Caco-2 (cell line): ENCODE measurements around the gene UGT1A9. TPM values are rescaled to one million over a fixed set of nuclear protein-coding genes. Genes with fewer than 3 reads are reported as not detected.

Experiments used
- BruUV-seq: library from RNA; stranded (reverse); fragments of 400-500 nt; replicated peaks from 2 replicates; lab custom pipeline; 2021; lab: Mats Ljungman, UMichigan
- CTCF ChIA-PET: fragments of 300-600 bp; sonication (Branson Sonifier 250); formaldehyde crosslinking; loops from one replicate; lab custom pipeline; 2022; ENCODE audit warnings: antibody characterized with exemption; lab: Charles Lee
- POLR2A ChIA-PET: fragments of 300-600 bp; sonication (Branson Sonifier 250); formaldehyde crosslinking; loops from one replicate; lab custom pipeline; 2022; ENCODE audit warnings: antibody characterized with exemption; lab: Charles Lee
- DNase-seq, 2 experiments: peaks; one replicate each; pipeline versions ENCODE4 v3.0.0 to v3.0.0-alpha.2; 2020 to 2022
- H3K27me3 ChIP-seq: replicated peaks from 2 replicates; pipeline ENCODE4 v1.6.0; 2011; ENCODE audit warnings: low read length; ENCODE audit not compliant: control insufficient read depth, insufficient read depth
- H3K36me3 ChIP-seq: 2 replicates; pipeline ENCODE4 v1.5.1; 2011; ENCODE audit warnings: low read length; ENCODE audit not compliant: control insufficient read depth, insufficient read depth
- H3K4me1 ChIP-seq: fragments of 250-450 bp; sonication (Bioruptor Pico); 2 replicates; pipeline ENCODE4 v1.5.1; 2020; ENCODE audit warnings: mild to moderate bottlenecking
- H3K4me3 ChIP-seq: 2 replicates; pipeline ENCODE4 v1.5.1; 2011; ENCODE audit warnings: low read depth, mild to moderate bottlenecking, control low read depth, low read length
- H3K9me3 ChIP-seq: fragments of 250-450 bp; sonication (Bioruptor Pico); 2 replicates; pipeline ENCODE4 v1.5.1; 2020; ENCODE audit warnings: mild to moderate bottlenecking, moderate library complexity
- H3K27ac Mint-ChIP-seq: one replicate; pipeline ENCODE4 v1.8.0; 2022; ENCODE audit warnings: mixed read lengths; ENCODE audit not compliant: unreplicated experiment
- H3K27me3 Mint-ChIP-seq: one replicate; pipeline ENCODE4 v1.8.0; 2022; ENCODE audit warnings: mixed read lengths; ENCODE audit not compliant: insufficient read depth, unreplicated experiment
- H3K36me3 Mint-ChIP-seq: one replicate; pipeline ENCODE4 v1.8.0; 2022; ENCODE audit warnings: mild to moderate bottlenecking, mixed read lengths; ENCODE audit not compliant: insufficient read depth, unreplicated experiment
- H3K4me1 Mint-ChIP-seq: one replicate; pipeline ENCODE4 v1.8.0; 2022; ENCODE audit warnings: low read depth, mixed read lengths; ENCODE audit not compliant: unreplicated experiment
- H3K4me3 Mint-ChIP-seq: one replicate; pipeline ENCODE4 v1.8.0; 2022; ENCODE audit warnings: mild to moderate bottlenecking, moderate library complexity, mixed read lengths; ENCODE audit not compliant: unreplicated experiment
- H3K9me3 Mint-ChIP-seq: one replicate; pipeline ENCODE4 v1.8.0; 2022; ENCODE audit warnings: mixed read lengths; ENCODE audit not compliant: unreplicated experiment
- CTCF ChIP-seq, 2 experiments: fragments of 200-600 bp in 1 of 2; IDR thresholded peaks; 1 replicate in 1 of 2; 2 replicates in 1 of 2; pipeline versions ENCODE4 v1.5.1 to v1.8.0; 2011 to 2022; ENCODE audit warnings: antibody characterized with exemption in 1 of 2, control low read depth in 1 of 2, inconsistent platforms in 1 of 2, low read depth in 1 of 2, low read length in 1 of 2, mild to moderate bottlenecking in 1 of 2, moderate library complexity in 1 of 2; ENCODE audit not compliant: insufficient read depth in 1 of 2, severe bottlenecking in 1 of 2, unreplicated experiment in 1 of 2
- intact Hi-C: fragments of 100-400 bp; cut with micrococcal nuclease; formaldehyde crosslinking; loops from one replicate; pipeline ENCODE4 v1.10.0; 2022; ENCODE audit not compliant: unreplicated experiment
- total RNA-seq: library from RNA; stranded (reverse); gene quantifications from 2 replicates; pipeline ENCODE4 v1.2.3, GENCODE V29; 2022

The UGT1A9 gene
- total RNA-seq, 1 experiment from 2014 or later: 0.20 TPM

GRCh38 chr2:233764264-233764663 is 92.6 kb downstream of the UGT1A9 start:
- H3K4me1 Mint-ChIP-seq: peaks cover 9% of the 10 kb centered on the region
- H3K4me3 Mint-ChIP-seq: no peak overlapping the region
- H3K36me3 Mint-ChIP-seq: peaks cover 12% of the 10 kb centered on the region
- H3K4me3 ChIP-seq: no peak overlapping the region
- H3K27me3 ChIP-seq: no peaks in the 10 kb centered on the region
- H3K36me3 ChIP-seq: no peaks in the 10 kb centered on the region
- ChIA-PET CTCF (no interaction called here), POLR2A (no interaction called here)
- H3K27me3 Mint-ChIP-seq: no peaks in the 10 kb centered on the region
- BruUV-seq: no TSS peak
- H3K9me3 ChIP-seq: no peaks in the 10 kb centered on the region
- DNase-seq: no peak
- no peak overlapping the region for H3K27ac Mint-ChIP-seq
- no peaks in the 10 kb centered on the region for H3K4me1 ChIP-seq
- TF ChIP-seq CTCF (IDR thresholded peaks at IDR 0.05; ENCODE audit: insufficient read depth in 1 of 2, low read depth in 1 of 2, low read length in 1 of 2, severe bottlenecking in 1 of 2, unreplicated experiment in 1 of 2): no peak
- H3K9me3 Mint-ChIP-seq: no peaks in the 10 kb centered on the region
- intact Hi-C loops: no loop called here

- H3K4me1 ChIP-seq: no peaks in the 10 kb centered on the region
- Mint-ChIP-seq H3K27ac (no peak overlapping the region), H3K36me3 (peaks cover 17% of the 10 kb centered on the region), H3K27me3 (no peaks in the 10 kb centered on the region), H3K4me3 (no peak overlapping the region), H3K4me1 (peaks cover 9% of the 10 kb centered on the region), H3K9me3 (no peaks in the 10 kb centered on the region)
- intact Hi-C loops: no loop called here
- no TSS peak for BruUV-seq
- CTCF ChIA-PET: no interaction called here
- POLR2A ChIA-PET: no interaction called here
- no peaks in the 10 kb centered on the region for H3K36me3 ChIP-seq
- H3K4me3 ChIP-seq: no peak overlapping the region
- DNase-seq: no peak
- H3K9me3 ChIP-seq: no peaks in the 10 kb centered on the region
- H3K27me3 ChIP-seq: no peaks in the 10 kb centered on the region
- TF ChIP-seq CTCF (IDR thresholded peaks at IDR 0.05; ENCODE audit: insufficient read depth in 1 of 2, low read depth in 1 of 2, low read length in 1 of 2, severe bottlenecking in 1 of 2, unreplicated experiment in 1 of 2): no peak
Measured at GRCh38 chr2:233764761-233765160, 93.1 kb downstream of the UGT1A9 start.

GRCh38 chr2:233766416-233766815 is 94.7 kb downstream of the UGT1A9 start:
- DNase-seq: no peak
- H3K27me3 ChIP-seq: no peaks in the 10 kb centered on the region
- peaks cover 23% of the 10 kb centered on the region for H3K36me3 Mint-ChIP-seq
- POLR2A ChIA-PET: no interaction called here
- CTCF ChIA-PET: no interaction called here
- no peaks in the 10 kb centered on the region for H3K9me3 Mint-ChIP-seq
- intact Hi-C loops: no loop called here
- no peak overlapping the region for H3K4me3 Mint-ChIP-seq
- no peaks in the 10 kb centered on the region for H3K9me3 ChIP-seq
- no peaks in the 10 kb centered on the region for H3K27me3 Mint-ChIP-seq
- H3K27ac Mint-ChIP-seq: no peak overlapping the region
- BruUV-seq: no TSS peak
- no peak for TF ChIP-seq CTCF (IDR thresholded peaks at IDR 0.05; ENCODE audit: insufficient read depth in 1 of 2, low read depth in 1 of 2, low read length in 1 of 2, severe bottlenecking in 1 of 2, unreplicated experiment in 1 of 2)
- no peaks in the 10 kb centered on the region for H3K36me3 ChIP-seq
- H3K4me3 ChIP-seq: no peak overlapping the region
- H3K4me1 ChIP-seq: no peaks in the 10 kb centered on the region
- H3K4me1 Mint-ChIP-seq: peaks cover 9% of the 10 kb centered on the region
